ENCODE measurements around the gene PYGO1.
A peak's percentile ranks its signal among the peaks of the same experiment; 100 is the strongest.
"Not testable (repeated sequence)": the region's sequence is repeated elsewhere in the genome, so short reads cannot be mapped to it uniquely, and the experiment has no call there.

Gene PYGO1

DNA sequence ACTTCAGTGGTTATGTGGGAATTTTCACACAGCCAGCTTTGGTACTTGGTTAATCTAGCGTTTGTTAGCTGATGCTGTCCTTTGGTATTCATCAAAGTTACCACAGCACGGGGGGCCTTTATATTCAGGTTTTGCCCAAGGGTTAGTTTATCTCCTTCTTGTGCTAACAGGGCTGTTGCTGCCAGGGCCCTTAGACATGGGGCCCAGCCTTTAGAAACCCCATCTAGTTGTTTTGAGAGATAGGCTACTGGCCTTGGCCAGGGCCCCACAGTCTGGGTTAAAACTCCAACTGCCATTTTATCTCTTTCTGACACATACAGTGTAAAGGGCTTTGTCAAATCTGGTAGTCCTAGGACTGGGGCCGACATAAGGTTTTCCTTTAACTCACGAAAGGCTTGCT, 72.7 kb downstream of the PYGO1 start:
- H3K9me3 ChIP-seq (ENCODE audit: low read length), result peaks cover 4% of the 10 kb centered on the region; the same call in 1 of the 2 replicates
- no peak overlapping the region for H2AFZ ChIP-seq (ENCODE audit: low read length)
- no peak for TF ChIP-seq EZH2 (IDR thresholded peaks at IDR 0.05; ENCODE audit: borderline replicate concordance, low read length)
- TF ChIP-seq, protein P1, sequence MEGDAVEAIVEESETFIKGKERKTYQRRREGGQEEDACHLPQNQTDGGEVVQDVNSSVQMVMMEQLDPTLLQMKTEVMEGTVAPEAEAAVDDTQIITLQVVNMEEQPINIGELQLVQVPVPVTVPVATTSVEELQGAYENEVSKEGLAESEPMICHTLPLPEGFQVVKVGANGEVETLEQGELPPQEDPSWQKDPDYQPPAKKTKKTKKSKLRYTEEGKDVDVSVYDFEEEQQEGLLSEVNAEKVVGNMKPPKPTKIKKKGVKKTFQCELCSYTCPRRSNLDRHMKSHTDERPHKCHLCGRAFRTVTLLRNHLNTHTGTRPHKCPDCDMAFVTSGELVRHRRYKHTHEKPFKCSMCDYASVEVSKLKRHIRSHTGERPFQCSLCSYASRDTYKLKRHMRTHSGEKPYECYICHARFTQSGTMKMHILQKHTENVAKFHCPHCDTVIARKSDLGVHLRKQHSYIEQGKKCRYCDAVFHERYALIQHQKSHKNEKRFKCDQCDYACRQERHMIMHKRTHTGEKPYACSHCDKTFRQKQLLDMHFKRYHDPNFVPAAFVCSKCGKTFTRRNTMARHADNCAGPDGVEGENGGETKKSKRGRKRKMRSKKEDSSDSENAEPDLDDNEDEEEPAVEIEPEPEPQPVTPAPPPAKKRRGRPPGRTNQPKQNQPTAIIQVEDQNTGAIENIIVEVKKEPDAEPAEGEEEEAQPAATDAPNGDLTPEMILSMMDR (IDR thresholded peaks at IDR 0.05; ENCODE audit: low read length), result no peak
- no peak overlapping the region for H3K4me3 ChIP-seq (ENCODE audit: low read depth, low read length, poor library complexity, severe bottlenecking)
- no peak overlapping the region for H3K9ac ChIP-seq (ENCODE audit: low read length)
- H3K36me3 ChIP-seq (ENCODE audit: insufficient read depth, low read length), result peaks cover 52% of the 10 kb centered on the region
- H3K27ac ChIP-seq (ENCODE audit: low read depth, low read length, poor library complexity, severe bottlenecking), result peak overlapping the region; percentile 5
- no peaks in the 10 kb centered on the region for H3K9me2 ChIP-seq (ENCODE audit: low read depth, low read length)
- no peak overlapping the region for H3K4me2 ChIP-seq (ENCODE audit: low read length)
- H3K79me2 ChIP-seq (ENCODE audit: insufficient read depth, low read length), result no peaks in the 10 kb centered on the region
- peaks cover 23% of the 10 kb centered on the region for H3K4me1 ChIP-seq (ENCODE audit: insufficient read depth, low read length, severe bottlenecking)
- no peaks in the 10 kb centered on the region for H4K20me1 ChIP-seq (ENCODE audit: insufficient read depth, low read length)
- H3F3A ChIP-seq (ENCODE audit: insufficient read depth, low read length), result no peaks in the 10 kb centered on the region
- no peaks in the 10 kb centered on the region for H3K27me3 ChIP-seq (ENCODE audit: insufficient read depth, low read length)

DNA sequence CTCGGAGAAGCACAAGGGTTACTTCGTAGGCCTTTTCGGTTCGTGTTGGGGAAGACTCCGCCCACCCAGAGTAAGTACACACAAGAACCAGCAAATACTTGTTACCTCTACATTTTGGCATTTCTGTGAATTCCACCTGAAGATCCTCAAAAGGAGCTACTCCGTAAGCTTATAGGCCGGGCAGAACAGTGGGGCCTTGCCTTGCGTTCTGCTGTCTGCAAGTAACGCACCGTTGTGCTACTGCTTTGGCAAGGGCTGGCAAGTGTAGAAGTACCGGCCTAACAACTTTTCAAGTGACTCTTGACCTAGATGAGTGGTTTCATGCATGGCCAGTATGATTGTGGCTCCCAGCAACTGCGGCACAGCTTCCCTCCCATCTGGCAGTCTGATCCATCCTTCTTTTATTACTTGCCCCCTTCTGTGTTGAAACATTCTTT, 73.7 kb downstream of the PYGO1 start:
- Histone ChIP-seq H3K9me2 (ENCODE audit: low read depth, low read length) (no peaks in the 10 kb centered on the region), H2AFZ (ENCODE audit: low read length) (no peak overlapping the region)
- TF ChIP-seq EZH2 (IDR thresholded peaks at IDR 0.05; ENCODE audit: borderline replicate concordance, low read length), result no peak
- TF ChIP-seq, protein P1 (IDR thresholded peaks at IDR 0.05; ENCODE audit: low read length), result no peak

DNA sequence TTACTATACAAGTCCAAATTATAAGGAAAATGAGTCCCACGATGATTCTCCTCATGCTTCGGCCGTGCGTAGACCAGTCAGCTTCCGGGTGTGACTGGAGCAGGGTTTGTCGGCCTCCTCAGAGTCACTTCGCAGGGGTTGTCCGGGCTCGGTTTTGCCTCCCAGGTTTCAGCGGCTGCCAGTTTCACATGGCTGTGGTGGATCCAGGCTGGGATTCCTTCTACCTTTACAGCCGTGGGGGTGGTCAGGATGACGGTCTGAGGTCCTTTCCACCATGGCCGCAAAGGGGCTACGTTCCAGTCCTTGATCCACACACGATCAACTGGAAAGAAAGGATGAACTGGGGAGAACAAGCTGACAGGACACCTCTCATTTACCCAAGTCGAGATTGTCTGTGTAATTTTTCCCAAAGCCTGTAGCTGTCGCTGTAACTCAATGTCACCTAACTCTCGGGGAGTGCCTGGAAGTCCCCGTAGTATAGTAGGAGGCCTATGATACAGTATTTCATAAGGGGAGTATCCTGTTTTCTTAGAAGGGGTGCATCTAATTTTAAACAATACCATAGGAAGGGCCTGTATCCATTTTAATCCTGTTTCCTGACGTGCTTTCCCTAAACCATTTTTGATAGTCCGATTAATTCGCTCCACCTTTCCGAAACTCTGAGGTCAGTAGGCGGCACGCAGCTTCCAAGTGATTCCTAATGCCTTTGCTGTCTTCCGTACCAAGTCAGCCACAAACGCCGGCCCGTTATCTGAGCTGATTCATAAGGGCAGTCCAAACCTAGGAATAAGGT, 74.3 kb downstream of the PYGO1 start:
- H3K9ac ChIP-seq (ENCODE audit: low read length); H3K4me3 ChIP-seq (ENCODE audit: low read depth, low read length, poor library complexity, severe bottlenecking); H3K27me3 ChIP-seq (ENCODE audit: insufficient read depth, low read length); H3K4me2 ChIP-seq (ENCODE audit: low read length); H2AFZ ChIP-seq (ENCODE audit: low read length); H3K9me2 ChIP-seq (ENCODE audit: low read depth, low read length); H3K79me2 ChIP-seq (ENCODE audit: insufficient read depth, low read length); H4K20me1 ChIP-seq (ENCODE audit: insufficient read depth, low read length); H3K9me3 ChIP-seq (ENCODE audit: low read length); H3K27ac ChIP-seq (ENCODE audit: low read depth, low read length, poor library complexity, severe bottlenecking); H3F3A ChIP-seq (ENCODE audit: insufficient read depth, low read length): not testable (repeated sequence)
- TF ChIP-seq, protein P1 (IDR thresholded peaks at IDR 0.05; ENCODE audit: low read length), result peak; percentile 69
- peaks cover 59% of the 10 kb centered on the region for H3K36me3 ChIP-seq (ENCODE audit: insufficient read depth, low read length)
- H3K4me1 ChIP-seq (ENCODE audit: insufficient read depth, low read length, severe bottlenecking), result peaks cover 11% of the 10 kb centered on the region

More for the DNA sequence above, 73.7 kb downstream of the PYGO1 start:
- Histone ChIP-seq H3K4me1 (ENCODE audit: insufficient read depth, low read length, severe bottlenecking) (peaks cover 16% of the 10 kb centered on the region), H4K20me1 (ENCODE audit: insufficient read depth, low read length) (no peaks in the 10 kb centered on the region), H3K9ac (ENCODE audit: low read length) (no peak overlapping the region), H3K36me3 (ENCODE audit: insufficient read depth, low read length) (peaks cover 58% of the 10 kb centered on the region), H3K27ac (ENCODE audit: low read depth, low read length, poor library complexity, severe bottlenecking) (peak overlapping the region; percentile 5), H3F3A (ENCODE audit: insufficient read depth, low read length) (no peaks in the 10 kb centered on the region), H3K4me2 (ENCODE audit: low read length) (no peak overlapping the region), H3K9me3 (ENCODE audit: low read length) (no peaks in the 10 kb centered on the region), H3K4me3 (ENCODE audit: low read depth, low read length, poor library complexity, severe bottlenecking) (no peak overlapping the region), H3K79me2 (ENCODE audit: insufficient read depth, low read length) (no peaks in the 10 kb centered on the region), H3K27me3 (ENCODE audit: insufficient read depth, low read length) (no peaks in the 10 kb centered on the region)

Data from OCI-LY1 (cell line).